Tongue (tissue), 2 donors: ENCODE results near the gene ANO10. TPM values are rescaled to one million over a fixed set of nuclear protein-coding genes. Genes with fewer than 3 reads are reported as not detected.
"Not testable (repeated sequence)": the region's sequence is repeated elsewhere in the genome, so short reads cannot be mapped to it uniquely, and the experiment has no call there.

ENCODE experiments used
- DNase-seq: peaks from one replicate; pipeline ENCODE4 v3.0.0-alpha.2; 2015
- total RNA-seq: library from RNA; depleted of rRNA; stranded (reverse); fragments of >200 nt; gene quantifications from one replicate; pipeline ENCODE4 v1.2.3, GENCODE V29; 2014

Gene ANO10
- total RNA-seq, 1 donor from 2014 or later, result 28.9 TPM

DNA sequence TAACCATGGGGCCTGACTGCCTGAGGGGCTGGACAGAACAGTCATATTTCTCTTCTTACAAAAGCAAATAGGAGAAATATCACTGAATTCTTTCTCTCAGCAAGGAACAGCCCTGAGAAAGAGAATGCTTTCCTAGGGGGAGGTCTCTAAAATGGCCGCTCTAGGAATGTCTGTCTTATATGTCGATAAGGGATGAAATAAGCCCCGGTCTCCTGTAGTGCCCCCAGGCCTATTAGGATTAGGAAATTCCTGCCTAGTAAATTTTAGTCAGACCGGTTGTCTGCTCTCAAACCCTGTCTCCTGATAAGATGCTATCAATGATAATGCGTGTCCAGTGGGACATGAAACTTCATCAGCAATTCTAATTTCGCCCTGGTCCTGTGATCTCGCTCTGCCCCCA lies 103.3 kb downstream of the ANO10 start:
- not testable (repeated sequence) for DNase-seq

DNA sequence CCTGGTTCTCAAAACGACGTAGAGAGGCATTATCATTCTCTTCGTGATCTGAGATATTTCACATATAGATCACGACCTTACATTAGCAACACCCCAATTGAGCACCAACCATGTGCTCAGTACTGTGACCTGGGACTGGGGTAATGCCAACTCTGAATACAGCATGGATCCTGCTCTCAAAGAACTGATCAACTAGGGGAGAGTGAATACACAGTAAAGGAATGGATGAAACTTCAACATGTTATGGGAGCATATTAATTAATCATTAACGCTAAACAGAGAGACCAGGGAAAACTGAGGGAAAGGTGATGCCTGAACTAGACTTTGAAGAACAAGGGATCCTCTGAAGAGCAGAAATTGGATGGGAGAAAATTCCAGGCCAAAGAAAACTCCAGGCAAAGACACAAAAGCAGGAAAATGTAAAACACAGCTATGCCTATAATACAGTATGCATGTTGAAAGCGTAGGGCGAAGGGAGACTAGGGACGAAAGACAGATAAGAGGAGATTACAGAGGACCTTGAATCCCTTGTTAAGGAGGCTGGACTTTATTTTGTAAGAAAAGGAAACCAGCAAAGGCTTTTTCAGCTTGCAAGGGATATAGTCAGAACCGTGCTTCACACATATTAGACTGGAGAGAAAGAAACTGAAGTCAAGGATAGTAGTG lies 105.7 kb downstream of the ANO10 start:
- no peak for DNase-seq

DNA sequence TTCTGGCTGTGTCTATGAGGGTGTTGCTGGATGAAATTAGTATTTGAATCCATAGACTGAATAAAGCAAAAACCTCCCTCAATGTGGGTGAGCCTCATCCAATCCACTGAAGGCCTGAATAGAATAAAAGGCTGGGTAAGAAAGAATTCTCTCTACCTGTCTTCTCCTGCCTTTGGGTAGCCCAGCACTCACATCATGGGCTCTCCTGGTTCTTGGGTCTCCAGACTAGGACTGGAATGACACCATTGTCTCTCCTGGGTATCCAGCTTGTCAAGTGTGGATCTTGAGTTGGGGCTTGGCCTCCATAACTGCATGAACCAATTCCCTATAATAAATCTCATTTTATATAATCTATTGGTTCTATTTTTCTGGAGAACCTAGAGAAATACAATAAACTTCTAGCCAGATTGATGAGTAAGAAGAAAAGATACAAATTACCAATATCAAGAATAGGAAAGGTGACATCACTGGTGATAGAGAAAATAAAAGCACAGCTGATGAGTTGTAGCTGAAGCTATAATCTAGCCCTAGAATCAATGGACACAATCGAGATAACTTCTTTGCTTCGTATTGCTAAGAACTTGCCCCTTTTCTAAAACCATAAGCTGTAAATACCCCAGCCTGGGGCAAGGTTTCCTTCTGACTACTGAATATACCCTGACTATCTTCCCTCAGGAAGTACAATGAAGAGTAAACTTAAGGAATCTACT lies 106.4 kb downstream of the ANO10 start:
- no peak for DNase-seq

DNA sequence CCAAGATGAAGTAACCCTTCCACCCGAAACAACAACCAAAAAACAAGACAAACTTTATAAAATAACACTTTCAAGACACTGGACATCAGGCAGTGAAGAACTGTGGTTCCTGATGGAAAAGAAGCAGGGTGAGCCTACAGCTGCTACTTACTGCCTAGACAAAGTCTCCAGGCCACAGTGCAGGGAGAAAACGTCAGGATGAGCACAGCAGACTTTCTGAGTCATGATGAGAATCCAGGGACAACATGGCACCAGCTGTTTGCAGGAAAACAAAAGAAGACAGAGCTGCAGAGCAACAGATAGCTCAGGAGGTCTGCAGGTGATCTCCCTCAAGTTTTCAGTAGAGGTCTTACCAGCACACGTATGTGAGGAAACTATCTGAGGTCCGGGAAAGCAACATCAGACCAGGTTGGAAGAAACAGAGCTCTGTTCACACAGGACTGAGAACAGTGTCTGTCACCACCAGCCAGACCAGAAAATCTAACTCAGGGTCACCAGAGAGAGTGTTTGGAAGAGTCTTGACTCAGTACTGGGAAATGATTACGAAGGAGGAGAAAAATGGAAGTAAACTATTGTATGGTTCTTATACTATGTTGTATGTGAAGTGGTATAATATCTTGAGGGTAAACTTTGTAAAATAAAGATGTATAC lies 108.9 kb downstream of the ANO10 start:
- DNase-seq, result no peak

DNA sequence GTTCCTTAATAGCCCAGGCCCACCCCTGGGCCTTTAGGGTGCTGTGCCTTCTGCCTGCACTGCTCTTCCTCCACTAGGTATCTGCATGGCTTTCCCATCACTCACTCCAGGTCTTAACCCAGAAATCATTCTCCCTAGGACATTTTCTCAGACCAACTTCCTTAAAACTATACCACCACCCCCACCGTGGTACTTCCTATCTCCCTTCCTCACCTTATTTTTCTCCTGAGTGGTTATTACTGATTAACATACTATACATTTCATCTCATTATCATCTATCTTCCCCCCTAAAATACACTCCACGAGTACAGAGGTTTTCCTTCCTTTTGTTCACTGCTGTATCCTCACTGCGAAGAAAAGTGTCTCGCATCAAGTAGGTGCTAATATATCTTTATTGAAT lies 115.2 kb downstream of the ANO10 start:
- DNase-seq, result no peak

DNA sequence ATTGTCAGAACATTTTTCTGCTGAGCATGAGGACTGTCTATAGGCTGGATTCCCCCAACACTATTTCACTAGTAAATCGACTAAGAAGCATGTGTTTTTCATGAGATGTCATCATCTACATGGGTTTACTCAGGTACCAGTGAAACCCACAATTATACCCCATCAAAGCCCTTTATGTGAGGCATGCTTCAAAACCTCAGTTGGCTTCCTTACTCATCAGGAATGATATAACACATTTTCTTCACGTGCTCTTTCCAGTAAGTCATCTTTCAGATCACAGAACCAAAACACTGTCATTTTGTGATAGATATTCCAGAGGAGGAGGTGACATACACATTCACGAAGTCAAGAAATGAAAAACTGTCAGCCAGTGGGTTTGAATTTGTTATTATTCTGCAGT lies 116.5 kb downstream of the ANO10 start:
- no peak for DNase-seq

DNA sequence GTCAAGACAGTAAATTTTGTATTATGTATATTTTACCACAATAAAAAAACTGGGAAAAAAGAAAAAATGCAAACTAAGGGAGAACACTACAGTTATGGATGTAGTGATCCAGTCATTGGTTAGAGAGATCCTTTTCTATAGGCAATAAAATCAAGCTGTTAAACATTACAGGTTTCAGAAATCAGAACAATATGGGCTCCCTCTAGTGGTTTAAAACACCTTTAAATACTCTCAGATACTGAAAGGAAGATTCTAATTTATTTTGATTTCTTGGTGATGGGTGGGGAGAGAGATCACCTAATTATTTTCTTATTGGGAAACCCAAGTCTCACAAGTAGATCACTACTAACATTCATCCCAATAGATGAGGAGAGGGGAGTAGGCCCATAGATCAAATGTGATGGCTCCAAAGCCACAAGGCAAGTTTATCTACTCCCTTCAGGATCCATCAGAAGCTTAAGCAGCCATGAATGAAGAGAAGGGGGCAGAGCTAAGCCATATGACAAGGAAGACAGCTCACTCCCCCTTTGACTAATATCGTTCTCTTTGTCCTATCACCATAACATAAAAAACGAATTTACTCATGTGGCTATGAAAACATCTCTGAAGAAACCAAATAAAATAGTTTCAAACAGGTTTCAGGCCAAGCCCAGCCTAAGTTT lies 118.6 kb downstream of the ANO10 start:
- peak; percentile 68 for DNase-seq

DNA sequence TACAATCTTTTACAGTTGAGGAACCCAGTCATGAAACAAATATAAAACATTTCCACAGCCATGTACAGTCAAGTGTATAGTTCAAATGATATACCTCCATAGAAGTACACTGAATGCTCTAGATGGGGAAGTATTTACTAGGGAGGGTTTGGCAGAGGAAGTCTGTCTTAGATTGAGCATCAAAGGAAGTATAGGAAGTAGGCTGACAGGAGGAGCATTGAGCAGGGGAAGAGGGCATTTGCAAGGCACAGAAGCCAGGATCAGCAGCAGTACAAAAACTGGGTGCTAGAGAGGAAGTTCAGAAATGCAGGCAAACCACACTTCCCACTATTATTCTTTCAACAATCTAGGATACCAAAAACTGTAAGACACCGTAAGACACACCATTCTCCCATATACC lies 122.6 kb downstream of the ANO10 start:
- DNase-seq, result no peak

DNA sequence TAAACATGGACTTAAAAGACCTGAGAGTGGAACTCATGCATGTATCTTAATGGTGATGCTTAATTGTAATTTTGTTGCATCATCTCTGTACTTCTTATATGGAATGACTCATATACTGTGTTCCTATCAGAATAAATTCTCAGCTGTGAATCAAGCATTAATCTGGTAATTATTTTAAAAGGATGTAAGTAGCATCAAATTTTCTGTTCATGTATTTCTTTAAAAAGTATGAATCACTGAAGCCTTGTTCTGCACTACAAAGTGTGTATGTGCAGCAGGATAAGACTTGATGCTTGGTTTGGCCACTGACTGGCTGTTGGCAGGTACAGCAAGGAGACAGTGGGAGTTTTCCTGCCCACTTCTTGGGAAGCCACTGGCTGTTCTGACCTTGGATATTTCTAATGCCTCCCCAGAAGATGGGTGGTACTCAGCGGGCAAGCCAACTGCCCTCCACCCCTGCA lies 123.9 kb downstream of the ANO10 start:
- DNase-seq, result no peak

DNA sequence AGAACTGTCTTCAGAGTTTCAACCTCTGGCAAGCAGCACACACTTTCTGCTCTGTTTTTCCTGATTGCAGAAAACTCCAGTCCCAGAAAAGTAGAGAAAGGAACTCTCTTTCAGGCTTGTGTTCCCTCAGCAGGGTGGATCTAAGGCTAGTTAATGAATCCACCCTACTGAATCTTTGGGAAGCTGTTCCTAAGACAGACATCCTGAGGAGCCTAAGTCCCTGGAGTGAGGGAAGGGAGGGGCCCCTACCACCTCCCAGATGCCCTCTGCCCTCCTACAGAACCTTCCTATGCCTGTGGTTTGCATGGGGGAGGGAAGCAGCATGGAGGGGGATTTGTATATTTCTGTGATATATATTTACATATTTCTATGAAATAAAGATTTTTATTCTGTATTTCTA lies 124.4 kb downstream of the ANO10 start:
- DNase-seq, result no peak

DNA sequence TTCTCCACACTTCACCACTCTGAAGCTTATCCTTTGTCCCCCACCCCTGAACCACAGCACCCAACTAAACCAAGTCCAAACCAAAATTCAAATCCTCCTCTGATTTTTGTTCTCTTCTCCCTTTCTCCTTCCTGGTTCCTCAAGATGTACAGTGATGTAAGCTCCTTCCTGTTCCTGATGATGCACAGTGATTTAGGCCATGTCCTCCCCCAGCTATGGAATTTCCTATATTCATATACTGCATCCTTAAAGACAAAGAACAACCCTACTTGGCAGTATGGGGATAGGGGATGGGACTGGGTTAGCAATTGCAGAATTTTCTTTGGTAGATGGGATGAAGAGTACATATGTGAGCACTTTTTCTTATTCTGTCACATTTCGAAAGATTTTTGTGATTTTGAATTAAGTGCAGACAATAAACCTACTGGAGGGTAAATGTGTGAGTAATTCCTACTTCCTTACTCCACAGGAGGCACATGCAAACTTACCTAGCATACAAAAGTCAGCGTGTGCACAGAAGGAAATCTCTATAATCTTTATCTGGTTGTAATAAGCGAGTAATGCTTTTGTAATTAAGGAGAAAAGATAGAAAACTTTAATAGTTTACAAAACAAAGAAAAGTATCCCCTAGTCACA lies 125.0 kb downstream of the ANO10 start:
- DNase-seq, result no peak

DNA sequence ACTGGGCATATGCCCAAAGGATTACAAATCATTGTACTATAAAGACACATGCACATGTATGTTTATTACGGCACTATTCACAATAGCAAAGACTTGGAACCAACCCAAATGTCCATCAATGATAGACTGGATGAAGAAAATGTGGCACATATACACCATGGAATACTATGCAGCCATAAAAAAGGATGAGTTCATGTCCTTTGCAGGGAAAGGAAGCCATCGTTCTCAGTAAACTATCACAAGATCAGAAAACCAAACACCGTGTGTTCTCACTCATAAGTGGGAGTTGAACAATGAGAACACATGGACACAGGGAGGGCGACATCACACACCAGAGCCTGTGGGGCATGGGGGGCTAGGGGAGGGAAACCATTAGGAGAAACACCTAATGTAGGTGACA lies 128.9 kb downstream of the ANO10 start:
- not testable (repeated sequence) for DNase-seq

DNA sequence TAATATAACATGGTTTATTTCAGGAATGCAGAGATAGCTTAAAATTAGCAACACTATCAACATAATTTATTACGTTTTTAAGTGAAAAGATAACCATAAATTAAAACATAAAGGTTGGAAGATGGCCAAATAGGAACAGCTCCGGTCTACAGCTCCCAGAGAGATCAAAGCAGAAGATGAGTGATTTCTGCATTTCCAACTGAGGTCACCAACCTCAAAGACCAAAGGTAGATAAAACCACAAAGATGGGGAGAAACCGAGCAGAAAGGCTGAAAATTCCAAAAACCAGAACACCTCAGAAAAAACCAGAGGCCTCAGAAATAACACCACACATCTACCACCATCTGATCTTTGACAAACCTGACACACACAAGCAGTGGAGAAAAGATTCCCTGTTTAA lies 130.0 kb downstream of the ANO10 start:
- not testable (repeated sequence) for DNase-seq

DNA sequence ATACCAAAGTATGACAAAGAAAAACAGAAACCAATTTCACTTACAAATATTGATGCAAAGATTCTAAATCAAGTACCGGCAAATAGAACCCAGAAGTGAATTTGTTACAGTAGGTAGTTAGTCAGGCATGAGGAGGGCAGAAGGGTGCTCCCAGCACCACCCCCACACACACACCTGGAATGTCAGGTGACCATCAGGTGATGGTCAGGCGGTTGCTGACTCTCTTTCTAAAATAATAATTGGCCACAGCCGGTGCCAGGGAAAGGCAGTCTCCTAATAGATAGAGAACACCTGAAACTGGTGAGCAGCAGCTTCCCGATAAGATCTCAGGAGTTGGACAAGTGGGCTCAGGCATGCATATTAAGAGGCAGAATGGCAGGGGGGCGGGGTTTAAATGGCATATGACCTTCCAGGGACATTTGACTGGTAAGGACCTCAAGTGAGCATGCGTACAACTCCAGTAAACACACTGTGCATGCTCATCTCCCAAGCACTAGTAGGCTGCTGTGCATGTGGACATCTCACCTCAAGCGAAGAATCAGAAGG lies 131.1 kb downstream of the ANO10 start:
- no peak for DNase-seq

DNA sequence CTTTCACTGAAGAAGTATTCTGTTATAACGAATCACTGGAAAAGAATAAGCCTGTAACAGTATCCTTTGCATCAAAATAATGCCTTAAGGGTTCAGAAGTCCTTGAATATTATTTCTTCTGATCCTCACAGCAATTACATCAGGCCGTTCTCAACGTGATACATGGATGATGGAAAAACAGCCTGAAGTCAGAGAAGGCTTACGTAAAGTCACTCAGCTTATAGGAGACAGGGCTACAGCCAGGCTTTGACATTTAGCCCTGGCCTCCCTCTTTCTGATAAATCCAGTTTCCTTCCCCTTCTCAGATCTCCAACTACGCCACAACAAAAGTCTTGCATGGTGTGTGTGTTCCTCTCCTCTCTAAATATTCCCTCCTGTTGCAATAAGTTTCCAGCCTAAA lies 131.9 kb downstream of the ANO10 start:
- no peak for DNase-seq

DNA sequence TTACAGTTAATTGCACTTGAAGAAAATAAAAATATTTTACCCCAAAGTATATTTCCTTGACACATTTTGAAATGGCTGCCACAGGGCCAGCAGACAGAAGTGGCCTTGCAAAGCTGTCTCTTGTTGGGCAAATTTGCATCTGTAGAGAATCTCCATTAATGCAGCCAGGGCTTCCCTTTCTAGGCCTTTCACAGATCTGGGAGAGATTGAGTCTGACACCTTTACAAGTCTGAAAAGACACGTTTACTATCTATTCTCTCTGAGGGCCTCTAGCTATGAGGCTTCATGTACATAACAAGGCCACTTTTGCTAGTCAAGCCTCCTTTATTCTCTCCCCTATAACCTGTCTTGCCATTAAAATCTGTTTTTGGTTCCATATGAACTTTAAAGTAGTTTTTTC lies 135.9 kb downstream of the ANO10 start:
- DNase-seq, result no peak

DNA sequence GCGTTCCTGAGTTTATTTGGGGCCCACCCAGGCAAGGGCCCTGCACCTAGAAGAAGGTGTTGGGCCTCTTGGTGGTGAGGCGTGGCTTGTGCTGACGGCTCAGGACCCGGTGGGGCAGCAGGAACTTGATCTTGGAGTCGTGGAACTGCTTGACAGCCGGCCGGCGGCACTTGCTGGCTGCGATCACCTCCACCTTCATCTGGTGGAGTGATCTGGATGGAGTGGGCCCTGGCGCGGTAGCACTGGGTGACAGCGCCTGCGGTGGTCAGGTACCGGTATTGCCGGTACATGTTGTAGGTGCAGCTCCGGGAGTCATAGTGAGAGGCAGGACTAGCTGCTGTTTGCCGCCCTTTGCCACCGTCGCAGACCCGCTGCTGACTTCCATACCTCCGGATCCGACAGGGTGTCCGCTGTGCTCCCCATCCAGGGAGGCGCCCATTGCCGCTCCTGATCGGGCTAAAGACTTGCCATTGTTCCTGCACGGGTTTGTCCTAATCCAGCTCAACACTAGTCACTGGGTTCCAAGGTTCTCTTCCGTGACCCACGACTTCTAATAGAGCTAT lies 136.8 kb downstream of the ANO10 start:
- DNase-seq, result no peak

DNA sequence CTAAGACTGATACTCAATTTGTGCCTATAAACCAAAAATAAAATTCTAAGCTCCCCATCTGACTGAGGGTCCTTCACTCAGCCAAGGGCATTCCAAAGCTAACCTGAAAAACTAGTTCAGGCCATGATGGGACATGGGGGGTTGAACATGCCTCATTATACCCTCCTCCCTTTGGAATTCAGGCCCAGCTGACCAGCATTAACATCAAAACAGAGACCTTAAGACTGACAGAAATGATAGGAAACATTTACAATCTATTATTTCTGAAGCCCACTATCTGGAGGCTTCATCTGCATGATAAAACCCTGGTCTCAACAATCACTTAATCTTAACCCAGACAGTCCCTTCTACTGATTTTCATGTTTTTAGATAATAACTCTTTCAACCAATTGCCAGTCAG lies 140.4 kb downstream of the ANO10 start:
- DNase-seq, result no peak

DNA sequence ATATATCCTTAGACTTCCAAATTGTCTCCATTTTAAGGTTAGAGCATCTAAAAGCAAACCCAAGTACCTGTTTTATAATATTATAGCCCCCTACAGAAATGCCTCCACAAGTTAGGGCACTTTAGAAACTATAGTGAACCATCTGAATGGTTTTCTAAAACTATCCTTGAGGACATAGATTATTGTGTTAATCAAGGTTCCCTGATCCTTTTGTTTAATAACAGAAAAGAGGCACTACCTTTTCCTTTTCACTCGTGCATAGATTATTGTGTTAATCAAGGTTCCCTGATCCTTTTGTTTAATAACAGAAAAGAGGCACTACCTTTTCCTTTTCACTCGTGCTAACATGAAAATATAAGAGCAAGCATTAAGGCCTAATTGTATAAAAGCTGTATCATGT lies 143.0 kb downstream of the ANO10 start:
- not testable (repeated sequence) for DNase-seq

DNA sequence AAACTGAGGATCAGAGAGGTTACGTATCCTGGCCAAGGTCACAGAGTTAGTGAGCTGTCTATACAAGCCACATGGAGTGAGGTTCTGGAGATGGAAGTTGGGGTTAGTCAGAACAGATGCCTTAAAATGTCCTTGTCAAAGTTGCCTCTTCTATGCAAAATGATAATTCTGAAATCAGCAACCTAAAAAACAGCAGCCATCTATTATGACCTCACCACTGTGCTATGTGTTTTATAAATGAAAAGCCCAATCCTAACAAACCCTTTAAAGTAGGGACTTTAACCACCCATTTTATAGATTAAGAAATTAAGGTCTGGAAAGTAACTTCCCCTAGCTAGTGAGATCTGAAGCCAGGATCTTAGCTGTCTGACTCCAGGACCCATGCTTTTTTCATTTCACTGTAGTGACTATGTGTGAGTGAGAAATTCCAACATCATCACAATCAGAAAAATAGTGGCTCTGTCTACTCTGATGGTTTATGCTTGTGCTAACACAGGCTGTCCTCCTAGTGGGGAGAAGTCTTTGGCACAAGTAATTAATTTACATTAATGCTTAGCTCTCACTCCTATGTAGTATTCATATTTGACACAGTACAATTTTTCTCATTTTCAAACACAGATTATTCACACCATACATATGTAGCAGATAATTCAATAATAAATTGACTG lies 143.6 kb downstream of the ANO10 start:
- no peak for DNase-seq

DNA sequence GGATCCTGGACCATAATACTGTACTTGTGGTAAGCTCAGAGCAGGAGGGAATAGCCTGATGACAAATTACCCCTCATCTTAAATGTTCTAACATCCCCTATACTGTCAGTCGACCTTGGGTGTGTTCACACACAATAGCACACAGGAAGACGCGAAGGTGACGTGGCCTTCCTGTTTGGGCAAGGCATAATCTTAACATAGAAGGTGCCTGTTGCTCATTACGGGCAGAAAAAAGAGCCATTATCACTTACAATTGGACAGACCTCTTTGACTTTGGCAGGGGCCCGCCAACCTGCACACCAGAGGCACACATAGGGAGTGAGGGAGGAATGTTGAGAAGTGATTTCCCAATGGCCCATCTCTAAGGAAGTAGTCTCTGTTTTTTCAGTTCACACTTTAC lies 144.2 kb downstream of the ANO10 start:
- no peak for DNase-seq
